ENCODE results near the gene SIVA1. TPM values are rescaled to one million over a fixed set of nuclear protein-coding genes. Genes with fewer than 3 reads are reported as not detected.
A peak's percentile ranks its signal among the peaks of the same experiment; 100 is the strongest.

Gene SIVA1
- total and polyA plus RNA-seq, 7 donors = 55.8 to 233 (median 105) TPM

DNA sequence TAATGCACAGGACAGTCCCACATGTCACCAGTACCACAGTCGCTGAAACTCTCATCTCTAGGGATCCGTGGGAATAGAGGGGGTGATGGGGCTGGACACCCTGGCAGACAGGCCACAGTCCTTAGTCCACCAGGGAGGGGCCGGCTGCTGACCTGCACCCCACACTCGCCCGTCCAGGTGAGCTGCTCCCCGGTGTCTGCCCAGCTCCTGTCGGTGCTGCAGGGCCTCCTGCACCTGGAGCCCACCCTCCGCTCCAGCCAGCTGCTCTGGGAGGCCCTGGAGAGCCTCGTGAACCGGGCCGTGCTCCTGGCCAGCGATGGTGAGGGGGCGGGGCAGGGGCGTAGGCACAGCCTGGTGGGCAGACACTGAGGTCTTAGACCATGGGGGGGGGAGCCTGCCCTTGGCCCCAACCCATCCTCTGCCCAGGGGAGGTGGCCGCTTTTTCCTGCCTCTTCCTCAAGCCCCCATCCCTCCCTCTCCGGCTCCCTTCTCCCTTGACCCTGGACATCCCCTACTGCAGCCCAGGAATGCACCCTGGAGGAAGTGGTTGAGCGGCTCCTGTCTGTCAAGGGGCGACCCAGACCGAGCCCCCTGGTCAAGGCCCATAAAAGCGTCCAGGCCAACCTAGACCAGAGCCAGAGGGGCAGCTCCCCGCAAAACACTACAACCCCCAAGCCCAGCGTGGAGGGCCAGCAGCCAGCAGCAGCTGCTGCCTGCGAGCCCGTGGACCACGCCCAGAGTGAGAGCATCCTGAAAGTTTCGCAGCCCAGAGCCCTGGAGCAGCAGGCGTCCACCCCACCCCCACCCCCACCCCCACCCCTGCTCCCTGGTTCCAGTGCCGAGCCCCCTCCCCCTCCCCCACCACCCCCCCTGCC is 46.0 kb upstream of the SIVA1 start:
- no peak for DNase-seq
- TF ChIP-seq, protein P1, sequence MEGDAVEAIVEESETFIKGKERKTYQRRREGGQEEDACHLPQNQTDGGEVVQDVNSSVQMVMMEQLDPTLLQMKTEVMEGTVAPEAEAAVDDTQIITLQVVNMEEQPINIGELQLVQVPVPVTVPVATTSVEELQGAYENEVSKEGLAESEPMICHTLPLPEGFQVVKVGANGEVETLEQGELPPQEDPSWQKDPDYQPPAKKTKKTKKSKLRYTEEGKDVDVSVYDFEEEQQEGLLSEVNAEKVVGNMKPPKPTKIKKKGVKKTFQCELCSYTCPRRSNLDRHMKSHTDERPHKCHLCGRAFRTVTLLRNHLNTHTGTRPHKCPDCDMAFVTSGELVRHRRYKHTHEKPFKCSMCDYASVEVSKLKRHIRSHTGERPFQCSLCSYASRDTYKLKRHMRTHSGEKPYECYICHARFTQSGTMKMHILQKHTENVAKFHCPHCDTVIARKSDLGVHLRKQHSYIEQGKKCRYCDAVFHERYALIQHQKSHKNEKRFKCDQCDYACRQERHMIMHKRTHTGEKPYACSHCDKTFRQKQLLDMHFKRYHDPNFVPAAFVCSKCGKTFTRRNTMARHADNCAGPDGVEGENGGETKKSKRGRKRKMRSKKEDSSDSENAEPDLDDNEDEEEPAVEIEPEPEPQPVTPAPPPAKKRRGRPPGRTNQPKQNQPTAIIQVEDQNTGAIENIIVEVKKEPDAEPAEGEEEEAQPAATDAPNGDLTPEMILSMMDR (IDR thresholded peaks at IDR 0.05) = no peak
- no peaks in the 10 kb centered on the region for H3K27me3 ChIP-seq (ENCODE audit: insufficient read depth in 3 of 3, low read length in 2 of 3)
- no peak overlapping the region for H3K4me3 ChIP-seq
- H3K4me1 ChIP-seq = no peaks in the 10 kb centered on the region
- H3K9me3 ChIP-seq = no peaks in the 10 kb centered on the region
- intact Hi-C loops (cut with DNase I) = loop anchor here in 1 of 2 donors (5.0 kb wide), 1 partner anchor 570 kb away; the partner anchor contains the start of gene KIF26A
- ATAC-seq = no peak
- H3K36me3 ChIP-seq (ENCODE audit: insufficient read depth in 1 of 2, low read depth in 1 of 2) = peaks cover 0 to 49% of the 10 kb centered on the region in 2 donors
- no peak overlapping the region for H3K27ac ChIP-seq
- 44 to 51% (median 45%) methylated on average over 18 to 28 of the region's 28 CpGs for WGBS, 3 donors

DNA sequence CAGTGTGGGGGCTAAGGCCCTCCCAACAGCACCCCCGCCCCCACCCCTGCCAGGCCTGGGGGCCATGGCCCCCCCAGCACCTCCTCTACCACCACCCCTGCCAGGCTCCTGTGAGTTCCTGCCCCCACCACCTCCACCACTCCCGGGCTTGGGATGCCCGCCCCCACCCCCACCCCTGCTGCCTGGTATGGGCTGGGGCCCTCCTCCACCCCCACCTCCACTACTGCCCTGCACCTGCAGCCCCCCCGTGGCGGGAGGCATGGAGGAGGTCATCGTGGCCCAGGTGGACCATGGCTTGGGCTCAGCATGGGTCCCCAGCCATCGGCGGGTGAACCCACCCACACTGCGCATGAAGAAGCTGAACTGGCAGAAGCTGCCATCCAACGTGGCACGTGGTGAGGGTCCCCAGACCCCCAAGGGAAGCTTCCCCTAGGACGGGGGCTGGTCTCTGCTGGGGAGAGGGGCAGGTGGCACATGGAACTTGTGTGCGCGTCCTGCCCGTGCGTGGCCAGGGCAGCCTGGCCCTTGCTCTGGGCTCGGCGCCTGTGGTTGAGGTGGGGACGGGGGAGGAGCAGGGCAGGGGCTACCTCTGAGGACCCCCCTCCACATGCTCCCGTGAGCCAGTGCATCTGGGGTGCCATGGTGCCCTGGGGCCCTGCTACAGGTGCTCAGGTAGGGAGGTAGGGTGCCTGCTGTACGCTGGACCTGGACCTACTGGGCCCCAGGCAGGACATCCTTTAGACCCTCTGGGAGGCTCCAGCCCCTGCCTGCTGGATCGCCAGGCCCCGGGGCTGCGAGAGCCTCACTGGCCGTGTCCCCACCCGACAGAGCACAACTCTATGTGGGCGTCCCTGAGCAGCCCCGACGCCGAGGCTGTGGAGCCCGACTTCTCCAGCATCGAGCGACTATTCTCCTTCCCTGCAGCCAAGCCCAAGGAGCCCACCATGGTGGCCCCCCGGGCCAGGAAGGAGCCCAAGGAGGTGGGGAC is 45.0 kb upstream of the SIVA1 start:
- intact Hi-C loops (cut with DNase I) = loop anchor here (1.0 to 5.0 kb wide), 3 partner anchors 57 to 571 kb away; partner anchors contain the start of gene KIF26A (in 1 of the 2)
- TF ChIP-seq, protein P1 (IDR thresholded peaks at IDR 0.05) = no peak
- WGBS, 3 donors = 49 to 59% (median 51%) methylated on average over 24 to 34 of the region's 34 CpGs

DNA sequence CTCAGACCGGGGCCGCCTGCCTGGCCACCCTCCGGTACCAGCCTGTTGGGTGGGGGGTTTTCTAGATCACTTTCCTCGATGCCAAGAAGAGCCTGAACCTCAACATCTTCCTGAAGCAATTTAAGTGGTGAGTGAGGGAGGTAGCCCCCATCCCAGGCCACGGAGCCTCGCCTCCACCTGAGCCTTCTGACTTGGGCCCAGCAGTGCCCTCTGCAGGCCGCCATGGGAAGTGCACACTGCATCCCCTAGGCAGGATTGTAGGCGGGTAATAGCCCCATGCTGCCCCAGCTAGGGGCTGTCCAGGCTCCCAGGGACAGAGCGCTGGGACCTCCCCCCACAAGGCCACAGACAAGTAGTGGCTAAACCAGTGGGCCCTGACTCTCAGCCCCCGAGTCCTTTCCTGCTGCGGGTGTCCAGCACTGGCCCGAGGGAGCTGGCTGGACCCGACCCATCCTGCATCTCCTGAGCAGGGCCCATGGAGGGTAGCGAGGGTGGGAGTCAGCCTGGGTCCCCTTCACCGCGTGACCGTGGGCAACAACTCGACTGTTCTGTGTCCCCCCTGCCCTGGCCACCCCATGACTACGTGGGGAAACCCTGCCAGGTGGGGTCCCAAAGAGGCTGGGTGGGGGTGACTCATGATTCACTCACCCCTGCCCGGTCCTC is 44.2 kb upstream of the SIVA1 start:
- peak; percentile 80 to 88 (median 84) for ATAC-seq
- intact Hi-C loops (cut with DNase I) = loop anchor here (1.0 to 5.0 kb wide), 3 partner anchors 58 to 571 kb away; partner anchors contain the start of gene KIF26A (in 1 of the 2)
- no peaks in the 10 kb centered on the region for H3K4me1 ChIP-seq
- H3K4me3 ChIP-seq = no peak overlapping the region
- peak; percentile 72 to 85 for DNase-seq
- no peak overlapping the region for H3K27ac ChIP-seq
- TF ChIP-seq, protein P1 (IDR thresholded peaks at IDR 0.05) = peak; percentile 99
- WGBS, 3 donors = 47 to 51% (median 49%) methylated on average over 20 of the region's 20 CpGs
- H3K9me3 ChIP-seq = no peaks in the 10 kb centered on the region
- H3K36me3 ChIP-seq (ENCODE audit: insufficient read depth in 1 of 2, low read depth in 1 of 2) = peaks cover 0 to 57% of the 10 kb centered on the region in 2 donors
- no peaks in the 10 kb centered on the region for H3K27me3 ChIP-seq (ENCODE audit: insufficient read depth in 3 of 3, low read length in 2 of 3)

More for the DNA sequence above, 45.0 kb upstream of the SIVA1 start:
- Histone ChIP-seq H3K36me3 (ENCODE audit: insufficient read depth in 1 of 2, low read depth in 1 of 2) (peaks cover 0 to 57% of the 10 kb centered on the region in 2 donors), H3K4me3 (no peak overlapping the region), H3K9me3 (no peaks in the 10 kb centered on the region), H3K27me3 (ENCODE audit: insufficient read depth in 3 of 3, low read length in 2 of 3) (no peaks in the 10 kb centered on the region), H3K4me1 (no peaks in the 10 kb centered on the region), H3K27ac (no peak overlapping the region)
- ATAC-seq (peak in 2 of 4 donors; percentile 8 to 17), DNase-seq (no peak)

DNA sequence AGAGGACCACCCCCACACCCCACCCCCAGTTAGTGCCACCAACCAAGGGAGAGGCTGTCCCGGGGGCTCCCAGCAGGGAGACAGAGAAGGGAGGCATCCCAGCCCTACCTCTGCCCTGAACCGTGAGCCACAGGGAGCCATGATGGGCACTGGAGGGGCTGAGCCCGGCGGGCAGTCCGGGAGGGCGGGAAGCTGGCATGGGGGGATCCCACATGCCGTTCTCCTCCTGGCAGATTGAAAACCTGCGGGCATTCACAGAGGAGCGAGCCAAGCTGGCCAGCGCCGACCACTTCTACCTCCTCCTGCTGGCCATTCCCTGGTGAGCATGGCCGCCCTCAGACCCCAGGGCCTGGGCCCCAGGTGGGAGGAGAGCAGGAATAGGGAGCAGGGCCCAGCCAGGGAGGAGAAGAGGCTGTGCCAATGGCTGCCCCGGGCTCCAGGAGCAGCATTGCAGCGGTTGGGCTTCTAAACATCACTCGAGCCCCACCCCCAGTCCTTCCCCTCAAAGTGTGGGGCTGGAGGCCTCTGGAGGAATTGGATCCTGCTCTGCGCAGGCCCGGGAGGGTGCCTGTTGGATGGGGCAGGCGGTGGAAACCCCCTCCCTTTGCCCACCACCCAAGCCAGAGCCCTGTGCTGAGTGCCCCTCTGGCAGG is 43.4 kb upstream of the SIVA1 start:
- intact Hi-C loops (cut with DNase I) = loop anchor here in 1 of 2 donors (2.0 to 5.0 kb wide), 2 partner anchors 59 to 572 kb away; partner anchors contain the start of gene KIF26A
- H3K36me3 ChIP-seq (ENCODE audit: insufficient read depth in 1 of 2, low read depth in 1 of 2) = peaks cover 0 to 59% of the 10 kb centered on the region in 2 donors
- TF ChIP-seq, protein P1 (IDR thresholded peaks at IDR 0.05) = no peak

More for the DNA sequence above, 43.4 kb upstream of the SIVA1 start:
- no peaks in the 10 kb centered on the region for H3K27me3 ChIP-seq (ENCODE audit: insufficient read depth in 3 of 3, low read length in 2 of 3)
- WGBS, 3 donors = 58 to 66% (median 59%) methylated on average over 17 to 18 of the region's 18 CpGs
- H3K4me1 ChIP-seq = no peaks in the 10 kb centered on the region
- ATAC-seq (no peak), DNase-seq (no peak)
- H3K27ac ChIP-seq = no peak overlapping the region
- no peaks in the 10 kb centered on the region for H3K9me3 ChIP-seq
- H3K4me3 ChIP-seq = no peak overlapping the region
